ENCODE measurements around the gene MATN3.

The MATN3 gene

GRCh38 chr2:20001361-20001863, 11.1 kb downstream of the MATN3 start:
- no peaks in the 10 kb centered on the region for H3K4me1 Mint-ChIP-seq (ENCODE audit: low read depth)
- no peak overlapping the region for H3K4me3 Mint-ChIP-seq
- no peak overlapping the region for H3K27ac Mint-ChIP-seq
- H3K36me3 Mint-ChIP-seq (ENCODE audit: low read depth), result no peaks in the 10 kb centered on the region
- H3K27me3 Mint-ChIP-seq (ENCODE audit: low read depth), result peaks cover 36% of the 10 kb centered on the region
- no peak for DNase-seq (ENCODE audit: low spot score)
- no peaks in the 10 kb centered on the region for H3K9me3 Mint-ChIP-seq

GRCh38 chr2:19993731-19994130, 18.7 kb downstream of the MATN3 start:
- Mint-ChIP-seq H3K4me1 (ENCODE audit: low read depth) (peaks cover 17% of the 10 kb centered on the region), H3K27ac (no peak overlapping the region), H3K9me3 (peaks cover 4% of the 10 kb centered on the region), H3K27me3 (ENCODE audit: low read depth) (peaks cover 39% of the 10 kb centered on the region), H3K4me3 (no peak overlapping the region), H3K36me3 (ENCODE audit: low read depth) (peaks cover 2% of the 10 kb centered on the region)
- no peak for DNase-seq (ENCODE audit: low spot score)

GRCh38 chr2:19991895-19992294, 20.6 kb downstream of the MATN3 start:
- H3K4me3 Mint-ChIP-seq, result no peak overlapping the region
- DNase-seq (ENCODE audit: low spot score), result no peak
- peaks cover 25% of the 10 kb centered on the region for H3K4me1 Mint-ChIP-seq (ENCODE audit: low read depth)
- no peak overlapping the region for H3K27ac Mint-ChIP-seq
- H3K9me3 Mint-ChIP-seq, result peaks cover 4% of the 10 kb centered on the region
- H3K27me3 Mint-ChIP-seq (ENCODE audit: low read depth), result peaks cover 34% of the 10 kb centered on the region
- peaks cover 4% of the 10 kb centered on the region for H3K36me3 Mint-ChIP-seq (ENCODE audit: low read depth)

- peaks cover 4% of the 10 kb centered on the region for H3K9me3 Mint-ChIP-seq
- DNase-seq (ENCODE audit: low spot score), result no peak
- peaks cover 4% of the 10 kb centered on the region for H3K36me3 Mint-ChIP-seq (ENCODE audit: low read depth)
- peak overlapping the region; percentile 59 for H3K27ac Mint-ChIP-seq
- peak overlapping the region; percentile 89 for H3K4me3 Mint-ChIP-seq
- peaks cover 29% of the 10 kb centered on the region for H3K27me3 Mint-ChIP-seq (ENCODE audit: low read depth)
- peaks cover 25% of the 10 kb centered on the region for H3K4me1 Mint-ChIP-seq (ENCODE audit: low read depth)
Observed at GRCh38 chr2:19990416-19990728, 22.1 kb downstream of the MATN3 start.

- peak within 1 kb of the TSS; percentile 89 for H3K4me3 Mint-ChIP-seq
- peaks cover 4% of the 10 kb centered on the region for H3K9me3 Mint-ChIP-seq
- peak; percentile 94 for DNase-seq (ENCODE audit: low spot score)
Observed at GRCh38 chr2:19989667-19990415, 22.6 kb downstream of the MATN3 start, which contains the start of gene WDR35. TSS of gene WDR35 (minus strand) at chr2:19990105. CDS start at chr2:19990015, 90 bp downstream.

GRCh38 chr2:19989342-19989666, 23.2 kb downstream of the MATN3 start:
- Mint-ChIP-seq H3K4me1 (ENCODE audit: low read depth) (peaks cover 25% of the 10 kb centered on the region), H3K4me3 (peak overlapping the region; percentile 89), H3K27ac (peak overlapping the region; percentile 78), H3K9me3 (peaks cover 4% of the 10 kb centered on the region), H3K36me3 (ENCODE audit: low read depth) (peaks cover 4% of the 10 kb centered on the region), H3K27me3 (ENCODE audit: low read depth) (peaks cover 26% of the 10 kb centered on the region)
- DNase-seq (ENCODE audit: low spot score), result no peak

More at GRCh38 chr2:19989667-19990415, 22.6 kb downstream of the MATN3 start, which contains the start of gene WDR35:
- peaks cover 4% of the 10 kb centered on the region for H3K36me3 Mint-ChIP-seq (ENCODE audit: low read depth)
- H3K27me3 Mint-ChIP-seq (ENCODE audit: low read depth), result peaks cover 29% of the 10 kb centered on the region
- peaks cover 25% of the 10 kb centered on the region for H3K4me1 Mint-ChIP-seq (ENCODE audit: low read depth)
- H3K27ac Mint-ChIP-seq, result peak within 1 kb of the TSS; percentile 78

GRCh38 chr2:19988600-19988999, 23.9 kb downstream of the MATN3 start:
- no peak overlapping the region for H3K27ac Mint-ChIP-seq
- H3K4me1 Mint-ChIP-seq (ENCODE audit: low read depth), result peaks cover 25% of the 10 kb centered on the region
- peaks cover 4% of the 10 kb centered on the region for H3K36me3 Mint-ChIP-seq (ENCODE audit: low read depth)
- H3K27me3 Mint-ChIP-seq (ENCODE audit: low read depth), result peaks cover 20% of the 10 kb centered on the region
- no peak for DNase-seq (ENCODE audit: low spot score)
- peaks cover 4% of the 10 kb centered on the region for H3K9me3 Mint-ChIP-seq
- H3K4me3 Mint-ChIP-seq, result peak overlapping the region; percentile 89

GRCh38 chr2:19987936-19988335, 24.5 kb downstream of the MATN3 start:
- H3K4me1 Mint-ChIP-seq (ENCODE audit: low read depth), result peaks cover 25% of the 10 kb centered on the region
- no peak for DNase-seq (ENCODE audit: low spot score)
- H3K27ac Mint-ChIP-seq, result no peak overlapping the region
- H3K36me3 Mint-ChIP-seq (ENCODE audit: low read depth), result peaks cover 4% of the 10 kb centered on the region
- H3K9me3 Mint-ChIP-seq, result peaks cover 4% of the 10 kb centered on the region
- H3K27me3 Mint-ChIP-seq (ENCODE audit: low read depth), result peaks cover 14% of the 10 kb centered on the region
- H3K4me3 Mint-ChIP-seq, result no peak overlapping the region

- Mint-ChIP-seq H3K27me3 (ENCODE audit: low read depth) (no peaks in the 10 kb centered on the region), H3K27ac (no peak overlapping the region)
- DNase-seq (ENCODE audit: low spot score), result no peak
Observed at GRCh38 chr2:19982268-19982667, 30.2 kb downstream of the MATN3 start.

GRCh38 chr2:19979932-19980331, 32.5 kb downstream of the MATN3 start:
- no peak for DNase-seq (ENCODE audit: low spot score)
- H3K9me3 Mint-ChIP-seq, result no peaks in the 10 kb centered on the region

More at GRCh38 chr2:19982268-19982667, 30.2 kb downstream of the MATN3 start:
- Mint-ChIP-seq H3K4me3 (no peak overlapping the region), H3K4me1 (ENCODE audit: low read depth) (peaks cover 3% of the 10 kb centered on the region), H3K9me3 (no peaks in the 10 kb centered on the region), H3K36me3 (ENCODE audit: low read depth) (peaks cover 6% of the 10 kb centered on the region)

GRCh38 chr2:19973466-19973865, 39.0 kb downstream of the MATN3 start:
- peaks cover 5% of the 10 kb centered on the region for H3K36me3 Mint-ChIP-seq (ENCODE audit: low read depth)
- H3K27ac Mint-ChIP-seq, result no peak overlapping the region
- no peak overlapping the region for H3K4me3 Mint-ChIP-seq
- H3K9me3 Mint-ChIP-seq, result no peaks in the 10 kb centered on the region
- H3K4me1 Mint-ChIP-seq (ENCODE audit: low read depth), result peaks cover 12% of the 10 kb centered on the region
- H3K27me3 Mint-ChIP-seq (ENCODE audit: low read depth), result no peaks in the 10 kb centered on the region
- no peak for DNase-seq (ENCODE audit: low spot score)

More at GRCh38 chr2:19979932-19980331, 32.5 kb downstream of the MATN3 start:
- Mint-ChIP-seq H3K4me3 (no peak overlapping the region), H3K27me3 (ENCODE audit: low read depth) (no peaks in the 10 kb centered on the region), H3K4me1 (ENCODE audit: low read depth) (peaks cover 3% of the 10 kb centered on the region), H3K27ac (no peak overlapping the region), H3K36me3 (ENCODE audit: low read depth) (peaks cover 5% of the 10 kb centered on the region)

- H3K9me3 Mint-ChIP-seq, result no peaks in the 10 kb centered on the region
- H3K27ac Mint-ChIP-seq, result peak overlapping the region; percentile 64
- peaks cover 12% of the 10 kb centered on the region for H3K4me1 Mint-ChIP-seq (ENCODE audit: low read depth)
- H3K27me3 Mint-ChIP-seq (ENCODE audit: low read depth), result no peaks in the 10 kb centered on the region
- peaks cover 5% of the 10 kb centered on the region for H3K36me3 Mint-ChIP-seq (ENCODE audit: low read depth)
- H3K4me3 Mint-ChIP-seq, result no peak overlapping the region
- no peak for DNase-seq (ENCODE audit: low spot score)
Observed at GRCh38 chr2:19971691-19972090, 40.8 kb downstream of the MATN3 start.

- H3K9me3 Mint-ChIP-seq, result no peaks in the 10 kb centered on the region
- DNase-seq (ENCODE audit: low spot score), result no peak
- no peaks in the 10 kb centered on the region for H3K36me3 Mint-ChIP-seq (ENCODE audit: low read depth)
- no peak overlapping the region for H3K27ac Mint-ChIP-seq
- no peak overlapping the region for H3K4me3 Mint-ChIP-seq
- H3K27me3 Mint-ChIP-seq (ENCODE audit: low read depth), result no peaks in the 10 kb centered on the region
- H3K4me1 Mint-ChIP-seq (ENCODE audit: low read depth), result no peaks in the 10 kb centered on the region
Observed at GRCh38 chr2:19963386-19963785, 49.1 kb downstream of the MATN3 start.

GRCh38 chr2:19955544-19956422, 56.7 kb downstream of the MATN3 start:
- H3K36me3 Mint-ChIP-seq (ENCODE audit: low read depth), result no peaks in the 10 kb centered on the region
- H3K27ac Mint-ChIP-seq, result no peak overlapping the region
- H3K27me3 Mint-ChIP-seq (ENCODE audit: low read depth), result no peaks in the 10 kb centered on the region
- DNase-seq (ENCODE audit: low spot score), result peak; percentile 15
- H3K9me3 Mint-ChIP-seq, result no peaks in the 10 kb centered on the region
- no peak overlapping the region for H3K4me3 Mint-ChIP-seq
- no peaks in the 10 kb centered on the region for H3K4me1 Mint-ChIP-seq (ENCODE audit: low read depth)

Measured in T-helper 2 cell treated with Interferon-gamma antibody and Interleukin-4, amounts not matched to agents 5 μg/mL and 100 μg/mL, for 36 hours (primary cell).